Measurements from ENCODE around the gene KLHL18.
"Not testable (repeated sequence)": the region's sequence is repeated elsewhere in the genome, so short reads cannot be mapped to it uniquely, and the experiment has no call there.

The KLHL18 gene

DNA sequence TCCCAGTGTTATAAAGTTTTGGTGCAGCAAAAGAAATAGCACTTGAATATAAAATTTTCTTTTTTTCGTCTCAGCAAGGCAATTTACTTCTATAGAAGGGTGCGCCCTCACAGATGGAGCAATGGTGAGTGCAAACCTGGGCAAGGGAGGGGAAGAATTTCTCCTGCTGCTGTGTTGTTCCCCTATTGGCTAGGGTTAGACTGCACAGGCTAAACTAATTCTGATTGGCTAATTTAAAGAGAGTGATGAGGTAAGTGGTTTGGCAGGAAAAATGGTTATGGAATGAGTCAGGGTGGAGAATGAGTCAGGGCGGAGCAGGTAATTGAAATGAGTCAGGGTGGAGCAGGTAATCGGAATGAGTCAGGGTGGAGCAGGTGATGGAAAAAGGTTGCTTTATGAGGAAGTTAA is 77.4 kb downstream of the KLHL18 start:
- not testable (repeated sequence) for DNase-seq (ENCODE audit: low read depth in 2 of 2)

DNA sequence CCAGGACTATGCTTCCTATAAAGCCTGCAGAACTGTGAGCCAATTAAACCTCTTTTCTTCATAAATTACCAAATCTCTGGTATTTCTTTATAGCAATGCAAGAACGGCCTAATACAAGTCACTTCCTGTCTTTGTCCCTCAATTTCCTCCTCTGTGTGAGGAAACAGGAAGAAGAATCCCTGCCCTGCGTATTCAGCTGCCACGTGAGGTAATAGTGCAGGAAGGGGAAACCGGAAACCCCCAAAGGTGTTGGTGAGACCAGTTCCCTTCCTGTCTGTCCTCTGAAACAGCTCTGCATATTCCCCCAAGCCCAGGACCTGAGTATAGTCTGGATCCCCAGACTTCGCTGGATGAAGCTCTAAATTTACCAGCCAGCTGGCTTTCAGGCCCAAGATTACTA is 80.0 kb downstream of the KLHL18 start:
- no peak for DNase-seq (ENCODE audit: low read depth in 2 of 2)

DNA sequence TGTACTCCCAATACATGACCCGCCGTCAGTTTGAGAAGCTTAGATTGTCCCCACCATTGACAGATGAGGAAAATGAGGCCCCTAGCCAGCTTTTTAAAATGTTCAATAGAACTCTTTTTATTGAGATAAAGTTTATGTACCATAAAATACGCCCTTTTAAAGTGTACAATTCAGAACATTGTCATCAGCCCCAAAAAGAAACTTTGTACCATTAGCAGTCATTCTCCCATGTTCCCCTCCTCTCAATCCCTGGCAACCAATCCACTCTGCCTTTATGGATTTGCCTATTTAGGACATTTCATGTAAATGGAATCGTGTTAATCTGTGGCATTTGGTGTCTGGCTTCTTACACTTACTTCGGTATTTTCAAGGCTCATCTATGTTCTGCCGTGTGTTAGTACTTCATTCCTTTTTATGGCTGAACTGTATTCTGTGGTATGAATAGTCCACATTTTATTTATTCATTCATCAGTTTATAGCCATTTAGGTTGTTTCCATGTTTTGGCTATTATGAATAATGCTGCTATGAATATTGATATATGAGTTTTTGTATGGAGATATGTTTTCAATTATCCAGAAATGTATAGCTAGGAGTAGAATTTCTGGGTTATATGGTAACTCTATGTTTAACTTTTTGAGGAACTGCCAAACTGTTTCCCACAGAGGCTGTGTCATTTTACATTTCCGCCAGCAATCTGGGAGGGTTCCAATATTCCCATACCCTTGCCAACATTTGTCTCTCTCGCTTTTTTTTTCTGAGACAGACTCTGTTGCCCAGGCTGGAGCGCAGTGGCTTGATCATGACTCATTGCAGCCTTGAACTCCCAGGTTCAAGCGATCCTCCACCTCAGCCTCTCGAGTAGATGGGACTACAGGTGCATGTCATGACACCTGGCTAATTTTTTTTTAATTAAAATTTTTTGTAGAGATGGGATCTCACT is 82.7 kb downstream of the KLHL18 start:
- DNase-seq (ENCODE audit: low read depth in 2 of 2), result no peak

DNA sequence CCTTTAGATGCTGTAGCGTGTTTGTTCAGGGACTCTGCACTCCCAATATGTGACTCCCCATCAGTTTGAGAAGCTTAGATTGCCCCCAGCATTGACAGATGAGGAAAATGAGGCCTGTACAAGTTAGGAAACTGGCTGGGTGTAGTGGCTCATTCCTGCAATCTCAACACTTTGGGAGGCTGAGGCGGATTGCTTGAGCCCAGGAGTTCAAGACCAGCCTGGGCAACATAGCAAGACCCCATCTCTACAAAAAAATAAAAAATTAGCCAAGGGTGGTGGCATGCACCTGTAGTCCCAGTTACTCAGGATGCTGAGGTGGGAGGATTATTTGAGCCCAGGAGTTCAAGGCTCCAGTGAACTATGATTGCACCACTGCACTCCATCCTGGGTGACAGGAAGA is 84.1 kb downstream of the KLHL18 start:
- DNase-seq (ENCODE audit: low read depth in 2 of 2), result no peak

DNA sequence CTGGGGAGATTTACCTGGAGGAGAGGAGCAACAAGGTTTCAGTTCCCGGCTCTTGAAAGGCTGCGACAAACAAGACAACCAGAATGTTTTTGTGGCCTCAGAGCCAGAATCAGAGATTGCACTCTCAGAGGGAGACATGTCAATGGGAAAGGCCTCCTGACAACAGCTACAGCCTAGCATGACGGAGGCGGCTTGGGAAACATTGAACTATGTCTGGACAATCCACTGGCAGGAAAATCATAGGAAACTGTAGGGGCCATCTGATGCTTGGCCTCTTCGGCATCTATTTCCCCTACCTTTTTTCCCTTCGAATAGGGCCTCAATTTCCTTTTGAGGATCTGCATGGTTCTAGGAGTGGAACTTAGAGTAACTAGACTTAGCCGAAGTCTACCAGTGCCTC is 84.9 kb downstream of the KLHL18 start:
- no peak for DNase-seq (ENCODE audit: low read depth in 2 of 2)

DNA sequence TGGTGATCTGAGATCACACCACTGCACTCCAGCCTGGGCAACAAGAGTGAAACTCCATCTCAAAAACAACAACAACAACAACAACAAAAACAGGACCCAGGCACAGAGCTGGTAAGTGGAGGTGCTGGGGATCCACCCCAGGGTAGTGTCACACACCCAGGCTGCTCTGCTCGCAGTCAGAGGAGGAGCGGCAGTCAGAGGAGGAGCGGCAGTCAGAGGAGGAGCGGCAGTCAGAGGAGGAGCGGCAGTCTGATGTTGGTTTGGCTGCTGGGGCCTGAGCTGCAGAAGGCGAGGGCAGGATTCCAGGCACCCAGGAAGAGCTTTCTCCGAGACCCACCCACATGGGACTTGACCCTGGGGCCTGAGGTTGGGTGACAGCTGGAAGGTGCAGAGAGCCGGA is 87.3 kb downstream of the KLHL18 start:
- DNase-seq (ENCODE audit: low read depth in 2 of 2), result not testable (repeated sequence)

DNA sequence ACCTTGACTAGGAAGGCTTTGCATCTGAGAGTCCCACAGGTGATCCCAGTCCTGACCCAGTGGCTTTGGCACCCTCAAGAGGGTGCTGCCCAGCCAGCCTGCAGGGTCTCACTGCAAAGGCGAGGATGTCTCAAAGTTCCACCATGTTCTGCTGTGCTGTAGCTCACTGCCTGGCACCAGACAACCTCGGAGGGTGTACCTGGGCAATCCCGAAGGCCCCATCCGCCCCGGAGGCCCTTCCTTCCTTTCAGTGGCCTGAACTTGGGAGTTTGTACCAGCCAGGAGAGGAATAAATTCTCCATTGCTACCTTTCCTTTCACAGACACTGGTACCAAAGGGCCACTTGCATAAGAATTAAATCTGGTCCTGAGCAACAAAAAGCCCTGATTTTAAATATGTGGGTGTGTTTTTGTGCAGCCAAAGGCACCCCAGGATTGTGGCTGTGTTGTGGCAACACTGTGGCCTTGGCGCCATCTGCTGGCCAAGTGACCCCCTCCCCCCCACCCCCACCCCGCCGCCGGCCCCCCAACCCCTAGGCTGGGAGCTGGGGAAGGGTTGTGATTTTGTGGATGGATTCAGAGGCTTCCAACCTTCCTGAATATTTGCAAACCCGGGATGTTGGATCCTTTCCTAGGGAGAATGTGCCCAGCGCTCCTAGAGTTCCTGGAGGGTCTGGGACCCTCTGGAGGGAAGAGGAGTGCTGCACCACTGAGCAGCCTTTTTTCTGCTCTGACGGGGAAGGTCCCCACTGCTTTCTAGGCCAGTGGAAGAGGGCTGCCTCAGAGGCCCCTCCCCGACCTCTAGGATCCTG is 88.3 kb downstream of the KLHL18 start:
- no peak for DNase-seq (ENCODE audit: low read depth in 2 of 2)

DNA sequence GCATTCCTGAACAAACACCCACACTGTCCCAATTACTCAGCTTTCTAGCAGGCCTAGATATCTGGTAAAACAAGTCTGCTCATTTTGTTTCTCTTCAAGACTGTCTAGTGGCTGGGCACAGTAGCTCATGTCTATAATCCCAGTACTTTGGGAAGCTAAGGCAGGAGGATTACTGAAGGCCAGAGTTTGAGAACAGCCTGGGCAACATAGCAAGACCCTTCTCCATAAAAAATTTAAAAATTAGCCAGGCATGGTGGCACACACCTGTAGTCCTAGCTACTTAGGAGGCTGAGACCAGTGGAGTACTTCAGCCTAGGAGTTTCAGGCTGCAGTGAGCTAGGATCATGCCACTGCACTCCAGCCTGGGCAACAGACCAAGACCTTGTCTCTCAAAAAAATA is 91.8 kb downstream of the KLHL18 start:
- no peak for DNase-seq (ENCODE audit: low read depth in 2 of 2)

DNA sequence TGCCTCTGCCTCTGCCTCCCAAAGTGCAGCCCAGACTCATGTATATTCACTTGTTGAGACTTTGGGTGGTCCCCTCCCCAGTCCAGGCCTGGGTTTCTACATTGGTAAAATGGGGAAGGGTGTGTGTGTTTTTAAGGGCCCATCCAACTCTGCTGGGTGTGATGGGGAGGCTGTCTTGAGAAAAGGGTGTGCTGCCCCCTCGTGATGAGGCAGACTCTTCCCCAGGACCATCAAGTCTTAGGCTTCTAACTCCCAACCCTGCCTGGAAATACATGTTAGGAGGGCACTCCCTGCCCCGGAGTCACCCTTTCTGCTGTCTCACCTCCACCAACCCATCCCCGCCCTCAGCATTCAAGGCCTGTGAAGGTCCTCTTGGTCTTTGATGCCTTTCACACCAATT is 93.6 kb downstream of the KLHL18 start:
- DNase-seq (ENCODE audit: low read depth in 2 of 2), result no peak

DNA sequence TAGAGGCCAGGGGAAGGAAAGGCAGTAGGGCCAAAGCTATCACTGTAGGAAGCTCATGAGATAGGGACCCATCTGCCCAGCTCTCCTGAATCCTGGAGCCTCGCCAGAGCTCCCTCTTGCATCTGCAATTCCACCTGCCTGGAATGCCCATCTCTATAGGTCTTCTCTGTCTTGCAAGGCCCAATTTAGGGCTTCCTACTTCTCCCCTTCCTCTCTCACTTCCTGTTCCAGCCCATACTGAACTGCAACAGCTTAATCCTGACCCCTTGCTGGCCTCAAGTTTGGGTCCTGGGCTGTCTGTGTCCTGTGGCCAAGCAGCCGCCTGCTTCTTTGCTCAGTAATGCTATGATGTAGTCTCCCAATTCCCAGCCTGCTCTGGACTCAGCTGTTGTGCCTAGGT is 94.4 kb downstream of the KLHL18 start:
- no peak for DNase-seq (ENCODE audit: low read depth in 2 of 2)

DNA sequence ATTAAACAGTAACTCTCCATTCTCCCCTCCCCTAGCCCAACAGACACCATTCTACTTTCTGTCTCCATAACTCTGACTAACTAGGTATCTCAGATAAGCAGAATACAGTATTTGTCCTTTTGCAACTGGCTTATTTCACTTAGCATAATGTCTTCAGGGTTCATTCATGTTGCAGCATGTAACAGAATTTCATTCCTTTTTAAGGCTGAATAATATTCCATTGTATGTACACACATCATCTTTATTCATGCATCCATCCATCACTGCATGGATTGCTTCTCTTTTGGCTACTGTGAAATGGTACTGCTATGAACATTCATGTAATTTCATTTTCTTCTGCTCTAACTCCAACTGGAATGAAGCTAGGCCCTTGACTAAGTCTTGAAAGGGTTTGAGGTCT is 96.1 kb downstream of the KLHL18 start:
- no peak for DNase-seq (ENCODE audit: low read depth in 2 of 2)

DNA sequence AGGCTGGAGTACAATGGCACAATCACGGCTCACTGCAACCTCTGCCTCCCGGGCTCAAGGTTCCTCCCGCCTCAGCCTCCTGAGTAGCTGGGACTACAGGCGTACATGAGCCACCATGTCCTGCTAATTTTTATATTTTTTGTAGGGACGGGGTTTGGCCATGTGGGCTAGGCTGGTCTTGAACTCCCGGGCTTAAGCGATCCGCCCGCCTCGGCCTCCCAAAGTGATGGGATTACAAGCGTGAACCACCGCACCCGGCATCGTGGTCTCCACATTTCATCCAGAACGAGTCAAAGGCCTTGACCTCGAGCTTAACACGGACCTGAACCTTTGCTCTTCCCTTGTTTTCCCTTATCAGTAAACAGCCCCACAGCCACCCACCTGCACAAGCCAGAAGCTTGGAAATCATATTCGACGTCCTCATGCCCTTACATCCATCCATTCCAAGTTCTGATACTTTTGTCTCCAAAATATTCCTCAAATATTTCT is 96.7 kb downstream of the KLHL18 start:
- no peak for DNase-seq (ENCODE audit: low read depth in 2 of 2)

DNA sequence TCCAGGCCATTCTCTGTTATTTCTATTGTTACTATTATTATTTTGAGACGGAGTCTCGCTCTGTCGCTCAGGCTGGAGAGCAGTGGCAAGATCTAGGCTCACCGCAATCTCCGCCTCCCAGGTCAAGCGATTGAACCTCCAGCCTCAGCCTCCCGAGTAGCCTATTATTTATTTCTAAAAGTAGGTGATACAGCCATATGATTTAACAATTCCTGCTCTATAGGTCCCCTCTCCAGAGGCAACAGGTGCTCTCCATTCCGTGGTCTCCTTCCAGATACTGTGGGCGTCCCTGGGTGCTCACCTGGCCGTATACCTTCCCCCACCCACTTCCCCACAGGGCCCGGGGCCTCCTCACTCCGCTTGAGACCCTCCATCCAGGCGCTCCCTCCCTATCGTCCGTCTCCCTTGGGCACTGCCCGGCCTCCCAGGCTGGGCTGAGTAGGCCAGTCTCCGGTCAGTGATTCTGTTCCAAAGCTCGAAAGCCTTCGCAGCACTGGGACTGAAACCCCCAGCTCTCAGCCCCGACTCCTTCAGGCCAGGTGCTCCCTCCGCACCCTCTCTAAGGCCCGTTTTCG is 97.4 kb downstream of the KLHL18 start:
- DNase-seq (ENCODE audit: low read depth in 2 of 2), result no peak

DNA sequence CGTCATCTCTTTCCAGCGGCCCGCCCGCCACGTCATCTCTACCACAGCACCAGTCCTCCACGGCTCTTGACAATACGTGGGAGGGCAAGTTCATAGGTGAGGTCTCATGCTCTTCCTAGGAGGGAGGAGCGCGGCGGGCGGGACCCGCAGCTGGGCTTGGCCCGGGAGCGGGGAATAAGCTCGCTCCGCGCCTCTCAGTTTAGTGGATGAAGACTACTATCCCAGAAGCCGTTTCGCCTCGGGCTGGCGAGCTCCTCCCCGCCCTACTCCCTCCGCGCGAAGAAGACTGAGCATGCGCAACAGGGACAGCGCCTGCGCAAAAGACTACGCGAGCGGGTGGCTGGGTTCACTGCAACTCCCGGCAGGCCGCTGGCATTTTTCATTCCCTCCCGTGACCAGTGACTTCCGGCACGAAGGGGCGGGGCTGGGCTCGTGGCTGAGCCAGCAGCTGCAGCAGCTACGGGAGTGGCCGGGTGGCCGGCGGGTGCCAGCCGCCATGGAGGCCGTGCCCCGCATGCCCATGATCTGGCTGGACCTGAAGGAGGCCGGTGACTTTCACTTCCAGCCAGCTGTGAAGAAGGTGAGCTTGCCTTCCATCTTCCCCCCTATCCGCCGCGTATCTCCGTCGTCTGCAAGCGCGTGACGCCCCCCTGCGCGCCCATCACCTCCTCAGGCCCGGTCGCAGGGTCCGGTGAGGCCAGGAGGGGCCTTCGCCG is 98.0 kb downstream of the KLHL18 start, which contains the start of gene PTPN23:
Gene PTPN23, plus strand, starts transcription at position 421 of the 716 bp plus-strand sequence. Its CDS starts 76 bp downstream, at position 497.
- peak; percentile 98 for DNase-seq (ENCODE audit: low read depth in 2 of 2)

DNA sequence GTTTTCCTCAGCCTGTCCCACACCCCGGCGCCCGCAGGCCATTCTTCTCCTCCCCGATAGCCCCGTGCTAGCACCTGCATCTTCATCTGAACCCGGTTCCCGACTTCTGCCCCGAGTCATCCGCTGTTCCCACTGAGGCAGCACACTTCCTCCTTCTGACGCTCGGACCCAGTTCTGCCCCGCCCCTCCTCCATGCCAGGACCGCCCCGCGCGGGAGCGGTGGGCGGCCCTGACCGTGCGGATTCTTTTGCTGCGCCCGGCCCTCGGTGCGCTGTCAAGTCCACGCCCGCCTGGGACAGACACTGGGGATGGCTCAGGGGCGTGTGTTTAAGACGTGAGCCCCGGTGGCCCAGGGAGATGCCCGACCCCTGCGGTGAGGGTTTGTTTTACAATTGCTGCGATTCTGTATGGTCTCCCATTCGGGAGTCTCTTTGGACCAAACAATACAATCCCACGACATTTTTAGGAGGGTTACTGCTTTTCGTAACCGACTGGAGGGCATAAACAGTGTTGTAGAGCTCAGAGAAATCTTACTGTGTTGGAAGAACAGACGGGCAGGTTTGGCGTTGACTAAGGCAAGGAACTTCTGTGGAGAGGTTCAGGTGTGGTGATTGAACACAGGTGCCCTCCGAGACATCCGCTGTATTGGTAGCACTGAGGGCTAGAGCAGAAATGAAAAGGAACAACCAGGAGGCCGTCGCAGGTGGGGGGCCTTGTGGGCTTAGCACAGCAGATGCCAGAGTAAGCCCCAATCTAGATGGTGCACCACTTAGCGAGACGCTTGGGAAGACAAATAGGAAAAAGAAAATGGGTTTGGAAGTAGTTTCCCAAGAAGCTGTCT is 98.8 kb downstream of the KLHL18 start:
- peak; percentile 36 to 51 for DNase-seq (ENCODE audit: low read depth in 2 of 2)

DNA sequence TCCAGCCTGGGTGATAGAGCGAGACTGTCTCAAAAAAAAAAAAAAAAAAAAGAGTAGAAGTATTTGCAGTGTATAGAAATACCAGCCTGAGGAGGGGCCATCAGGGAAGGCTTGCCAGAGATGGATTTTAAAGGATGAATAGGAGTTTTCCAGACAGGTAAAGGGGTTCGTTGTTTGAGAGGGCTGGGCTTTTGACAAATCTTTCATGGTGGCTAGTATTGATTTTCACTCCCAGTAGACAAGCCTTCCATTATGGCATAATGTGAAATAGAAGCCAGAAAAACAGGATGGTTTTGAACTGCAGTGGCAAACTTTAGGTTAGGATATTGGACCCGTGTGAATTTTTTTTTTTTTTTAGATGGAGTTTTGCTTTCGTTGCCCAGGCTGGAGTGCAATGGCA is 101.7 kb downstream of the KLHL18 start:
- no peak for DNase-seq (ENCODE audit: low read depth in 2 of 2)

DNA sequence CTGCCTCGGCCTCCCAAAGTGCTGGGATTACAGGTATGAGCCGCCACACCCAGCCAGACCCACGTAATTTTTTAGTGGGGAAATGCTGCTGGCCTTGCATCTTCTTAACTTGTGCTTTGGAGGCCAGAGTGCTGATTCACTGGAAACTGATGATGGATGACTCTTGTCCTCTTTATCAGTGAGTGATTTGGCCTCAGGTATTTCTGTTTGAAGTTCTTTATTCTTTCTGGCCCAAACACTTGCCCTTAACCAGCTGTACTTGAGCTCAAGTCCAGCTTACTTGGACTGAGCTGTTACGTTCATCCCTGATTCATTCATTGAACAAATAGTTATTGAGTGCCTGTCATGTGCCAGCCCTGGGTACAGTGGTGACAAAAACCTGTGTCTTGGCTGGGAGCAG is 102.3 kb downstream of the KLHL18 start:
- no peak for DNase-seq (ENCODE audit: low read depth in 2 of 2)

DNA sequence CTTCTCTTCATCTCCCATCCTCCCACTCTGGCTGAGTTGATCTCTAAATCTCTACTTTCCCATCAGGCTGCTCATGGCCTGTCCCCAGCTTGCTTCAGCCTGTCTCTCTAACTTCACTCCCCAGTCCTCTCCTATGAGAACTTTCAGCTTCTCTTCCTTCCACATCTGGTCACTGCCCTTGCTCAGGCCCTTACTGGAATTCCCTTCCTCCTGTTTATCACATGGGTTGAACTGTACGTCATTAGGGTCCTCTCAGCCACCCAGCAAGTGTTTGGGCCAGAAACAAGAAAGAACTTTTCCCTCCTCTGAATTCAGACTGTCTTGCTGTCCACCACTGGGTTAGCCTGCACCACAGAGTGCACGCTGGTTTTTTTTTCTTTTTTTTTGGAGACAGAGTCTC is 103.1 kb downstream of the KLHL18 start:
- DNase-seq (ENCODE audit: low read depth in 2 of 2), result no peak

DNA sequence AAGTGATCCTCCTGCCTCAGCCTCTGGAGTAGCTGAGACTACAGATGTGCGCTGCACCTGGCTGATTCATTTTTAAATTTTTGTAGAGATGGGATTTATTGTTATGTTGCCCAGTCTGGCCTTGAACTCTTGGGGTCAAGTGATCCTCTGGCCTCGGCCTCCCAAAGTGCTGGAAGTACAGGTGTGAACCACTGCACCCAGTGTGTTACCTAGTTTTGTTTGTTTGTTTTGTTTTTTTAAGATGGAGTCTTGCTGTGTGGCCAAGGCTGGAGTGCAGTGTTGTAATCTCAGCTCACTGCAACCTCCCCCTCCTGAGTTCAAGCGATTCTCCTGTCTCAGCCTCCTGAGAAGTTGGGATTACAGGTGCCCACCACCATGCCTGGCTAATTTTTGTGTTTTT is 110.2 kb downstream of the KLHL18 start:
- DNase-seq (ENCODE audit: low read depth in 2 of 2), result no peak

DNA sequence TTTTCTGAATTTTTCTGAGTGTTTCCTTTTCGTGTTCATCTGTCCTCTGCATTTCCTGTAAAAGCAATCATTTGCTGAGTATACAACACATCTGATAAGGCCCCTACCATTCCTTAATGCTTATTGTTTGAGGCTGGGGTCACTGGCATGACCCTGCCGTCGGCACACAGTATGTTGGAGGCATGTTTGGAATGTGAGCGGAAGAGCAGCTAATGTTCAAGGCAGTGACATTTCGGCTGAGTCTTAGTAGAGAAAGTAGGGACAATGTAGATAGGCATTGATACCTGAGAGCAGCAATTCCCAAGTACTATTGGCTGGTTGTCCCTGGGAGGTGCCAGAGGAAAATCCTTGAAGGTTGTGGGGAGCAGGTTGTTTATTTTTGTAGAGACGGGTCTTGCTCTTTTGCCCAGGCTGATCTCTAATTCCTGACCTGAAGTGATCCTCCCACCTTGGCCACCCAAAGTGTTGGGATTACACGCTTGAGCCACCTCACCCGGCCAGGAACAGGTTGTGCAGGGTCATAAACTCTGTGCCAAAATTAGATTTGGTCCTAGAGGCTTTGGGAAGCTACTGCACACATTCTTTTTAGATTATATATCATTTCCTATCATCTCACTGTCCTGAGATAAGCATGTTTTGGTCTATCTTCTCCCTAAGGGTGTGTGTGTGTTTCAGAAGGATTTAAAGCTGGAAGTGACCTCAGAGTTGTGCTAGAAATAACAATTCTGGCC is 111.6 kb downstream of the KLHL18 start:
- DNase-seq (ENCODE audit: low read depth in 2 of 2), result no peak

Measured in stimulated activated CD8-positive, alpha-beta memory T cell treated with anti-CD3 and anti-CD28 coated beads, Interleukin-7, amount 100 ng/mL, for 1 hour (primary cell).